SU-DHL-6 (cell line): ENCODE data around the gene NVL.

Experiments used
- H2AFZ ChIP-seq: fragments of 200-600 bp; sonication (generic); 2 replicates; pipeline ENCODE4 v1.6.1; 2014; ENCODE audit warnings: low read depth, mild to moderate bottlenecking, moderate library complexity, mixed read lengths, antibody characterized with exemption, low read length; ENCODE audit not compliant: severe bottlenecking
- H3F3A ChIP-seq: fragments of 200-600 bp; shearing (Covaris generic); 2 replicates; pipeline ENCODE4 v1.6.0; 2016; ENCODE audit warnings: antibody characterized with exemption, mild to moderate bottlenecking; ENCODE audit not compliant: insufficient read depth
- H3K27ac ChIP-seq: fragments of 200-600 bp; sonication (generic); 2 replicates; pipeline ENCODE4 v1.5.1; 2016; ENCODE audit warnings: low read depth, mild to moderate bottlenecking, low read length, moderate library complexity, mixed read lengths
- H3K27me3 ChIP-seq: fragments of 200-600 bp; sonication (generic), shearing (Covaris generic); 2 replicates; pipeline ENCODE4 v1.6.0; 2014; ENCODE audit warnings: mild to moderate bottlenecking, low read length
- H3K36me3 ChIP-seq: fragments of 200-600 bp; sonication (generic); 2 replicates; pipeline ENCODE4 v1.6.1; 2014; ENCODE audit warnings: mild to moderate bottlenecking, low read length, mixed read lengths
- H3K4me2 ChIP-seq: fragments of 300-600, 200-600 bp; shearing (Covaris generic), sonication (generic); 2 replicates; pipeline ENCODE4 v1.6.0; 2014; ENCODE audit warnings: low read length, low read depth, mild to moderate bottlenecking; ENCODE audit not compliant: poor library complexity, severe bottlenecking
- H3K4me3 ChIP-seq: fragments of 200-600 bp; sonication (generic); 2 replicates; pipeline ENCODE4 v1.5.1; 2014; ENCODE audit warnings: antibody characterized with exemption, low read length, mild to moderate bottlenecking, mixed read lengths; ENCODE audit not compliant: insufficient read depth, poor library complexity, severe bottlenecking
- H3K79me2 ChIP-seq: fragments of 200-600 bp; sonication (generic); 2 replicates; pipeline ENCODE4 v1.6.1; 2014; ENCODE audit warnings: mild to moderate bottlenecking, low read length, moderate library complexity; ENCODE audit not compliant: insufficient read depth
- H3K9ac ChIP-seq: fragments of 200-600 bp; sonication (generic); 2 replicates; pipeline ENCODE4 v1.7.0; 2014; ENCODE audit warnings: mild to moderate bottlenecking, low read length
- H3K9me2 ChIP-seq: fragments of 200-600 bp; sonication (generic); replicated peaks from 2 replicates; pipeline ENCODE4 v1.6.1; 2014; ENCODE audit warnings: low read length; ENCODE audit not compliant: insufficient read depth
- H3K9me3 ChIP-seq: fragments of 200-600 bp; sonication (generic); 2 replicates; pipeline ENCODE4 v1.6.1; 2014; ENCODE audit warnings: low read length, mixed read lengths; ENCODE audit not compliant: insufficient read depth
- H4K20me1 ChIP-seq: fragments of 200-600 bp; sonication (generic); 2 replicates; pipeline ENCODE4 v1.6.1; 2014; ENCODE audit warnings: low read depth, mild to moderate bottlenecking, antibody characterized with exemption, low read length, moderate library complexity, mixed read lengths
- CTCF ChIP-seq: fragments of 200-600 bp; sonication (generic); IDR thresholded peaks from one replicate; pipeline ENCODE4 v1.5.1; 2017; ENCODE audit warnings: antibody characterized with exemption, mild to moderate bottlenecking, low read length, moderate library complexity; ENCODE audit not compliant: insufficient read depth, poor library complexity, severe bottlenecking
- EZH2phosphoT487 ChIP-seq: fragments of 200-600 bp; sonication (generic), shearing (Covaris generic); conservative IDR thresholded peaks from 2 replicates; pipeline ENCODE4 v1.6.1; 2018; ENCODE audit warnings: mild to moderate bottlenecking, antibody characterized with exemption, low read length, moderate library complexity, mixed read lengths

NVL gene

GRCh38 chr1:224276771-224277487 lies 53.0 kb downstream of the NVL start:
- no peaks in the 10 kb centered on the region for H3K9me2 ChIP-seq
- no peaks in the 10 kb centered on the region for H3K27me3 ChIP-seq
- no peaks in the 10 kb centered on the region for H3K79me2 ChIP-seq

GRCh38 chr1:224274970-224275626 lies 54.9 kb downstream of the NVL start:
- no peaks in the 10 kb centered on the region for H3K9me2 ChIP-seq
- H3K79me2 ChIP-seq: no peaks in the 10 kb centered on the region
- H3K36me3 ChIP-seq: peaks cover 7% of the 10 kb centered on the region; the same call in 1 of the 2 replicates
- H3K4me2 ChIP-seq: no peak overlapping the region
- no peak overlapping the region for H2AFZ ChIP-seq
- no peak overlapping the region for H3K27ac ChIP-seq
- no peaks in the 10 kb centered on the region for H3F3A ChIP-seq
- TF ChIP-seq CTCF (no peak), EZH2phosphoT487 (no peak)
- H3K9me3 ChIP-seq: no peaks in the 10 kb centered on the region
- no peak overlapping the region for H3K9ac ChIP-seq
- H4K20me1 ChIP-seq: no peaks in the 10 kb centered on the region
- no peaks in the 10 kb centered on the region for H3K27me3 ChIP-seq
- H3K4me3 ChIP-seq: no peak overlapping the region

More at GRCh38 chr1:224276771-224277487, 53.0 kb downstream of the NVL start:
- Histone ChIP-seq H3K9ac (no peak overlapping the region), H3K9me3 (no peaks in the 10 kb centered on the region), H3K4me2 (no peak overlapping the region), H3K36me3 (peaks cover 15% of the 10 kb centered on the region; the same call in 1 of the 2 replicates), H3F3A (no peaks in the 10 kb centered on the region), H4K20me1 (no peaks in the 10 kb centered on the region), H3K27ac (no peak overlapping the region), H2AFZ (no peak overlapping the region), H3K4me3 (no peak overlapping the region)
- no peak for TF ChIP-seq CTCF
- no peak for TF ChIP-seq EZH2phosphoT487

GRCh38 chr1:224273641-224274040 lies 56.3 kb downstream of the NVL start:
- Histone ChIP-seq H3F3A (no peaks in the 10 kb centered on the region), H3K9ac (no peak overlapping the region), H2AFZ (no peak overlapping the region), H3K9me2 (no peaks in the 10 kb centered on the region), H3K4me3 (no peak overlapping the region), H4K20me1 (no peaks in the 10 kb centered on the region), H3K36me3 (peaks cover 4% of the 10 kb centered on the region; the same call in 1 of the 2 replicates), H3K27me3 (no peaks in the 10 kb centered on the region), H3K79me2 (no peaks in the 10 kb centered on the region), H3K27ac (no peak overlapping the region), H3K9me3 (no peaks in the 10 kb centered on the region), H3K4me2 (no peak overlapping the region)
- TF ChIP-seq CTCF: no peak
- TF ChIP-seq EZH2phosphoT487: no peak
